Liver (tissue), 9 donors: Measurements from ENCODE around the gene SEC61B. TPM values are rescaled to one million over a fixed set of nuclear protein-coding genes. Genes with fewer than 3 reads are reported as not detected.

Experiments used
- DNase-seq: peaks from one replicate; pipeline ENCODE4 v3.0.0-alpha.2; 2017; ENCODE audit warnings: low spot score
- H3K27ac ChIP-seq, 2 donors: one replicate each; pipeline ENCODE4 v1.7.0; 2013; ENCODE audit warnings: inconsistent platforms in 2 of 2, low read length in 2 of 2, control low read depth in 1 of 2, low read depth in 1 of 2, mild to moderate bottlenecking in 1 of 2
- H3K27me3 ChIP-seq, 4 donors: one replicate each; pipeline versions ENCODE4 v1.6.1 to v1.7.0; 2013; ENCODE audit warnings: low read length in 3 of 4, inconsistent platforms in 1 of 4, mild to moderate bottlenecking in 1 of 4, moderate library complexity in 1 of 4; ENCODE audit not compliant: control insufficient read depth in 4 of 4, insufficient read depth in 4 of 4
- H3K36me3 ChIP-seq, 4 donors: one replicate each; pipeline versions ENCODE4 v1.6.1 to v1.7.0; 2013; ENCODE audit warnings: low read length in 3 of 4, mild to moderate bottlenecking in 3 of 4, low read depth in 1 of 4, moderate library complexity in 1 of 4; ENCODE audit not compliant: control insufficient read depth in 4 of 4, insufficient read depth in 3 of 4
- H3K4me1 ChIP-seq, 4 donors: one replicate each; pipeline versions ENCODE4 v1.6.1 to v1.7.0; 2013; ENCODE audit warnings: low read length in 3 of 4, mild to moderate bottlenecking in 3 of 4, moderate library complexity in 1 of 4; ENCODE audit not compliant: control insufficient read depth in 4 of 4, insufficient read depth in 4 of 4
- H3K4me3 ChIP-seq, 3 donors: one replicate each; pipeline versions ENCODE4 v1.6.1 to v1.7.0; 2013; ENCODE audit warnings: low read length in 3 of 3, control low read depth in 1 of 3, low read depth in 1 of 3, mild to moderate bottlenecking in 1 of 3
- H3K9ac ChIP-seq, 2 donors: one replicate each; pipeline ENCODE4 v1.7.0; 2013; ENCODE audit warnings: low read length in 2 of 2, mild to moderate bottlenecking in 2 of 2, moderate library complexity in 2 of 2, control low read depth in 1 of 2, low read depth in 1 of 2
- H3K9me3 ChIP-seq, 4 donors: one replicate each; pipeline versions ENCODE4 v1.6.1 to v1.7.0; 2013; ENCODE audit warnings: low read length in 3 of 4; ENCODE audit not compliant: control insufficient read depth in 4 of 4
- ATF3 ChIP-seq: IDR thresholded peaks from 2 replicates; pipeline ENCODE4 v1.6.1; 2016; ENCODE audit warnings: antibody characterized with exemption
- CTCF ChIP-seq: fragments of 150-350 bp; IDR thresholded peaks from 2 replicates; pipeline ENCODE4 v1.5.1; 2017; ENCODE audit warnings: improper control_type of control experiment, low read depth, low read length; ENCODE audit not compliant: missing input control
- EGR1 ChIP-seq, 2 donors: IDR thresholded peaks; 2 replicates each; pipeline ENCODE4 v1.6.1; 2016 to 2018; ENCODE audit warnings: antibody characterized with exemption in 2 of 2, low read depth in 2 of 2
- FOXA1 ChIP-seq: IDR thresholded peaks from 2 replicates; pipeline ENCODE4 v1.6.1; 2016; ENCODE audit warnings: antibody characterized with exemption
- FOXA2 ChIP-seq: IDR thresholded peaks from 2 replicates; pipeline ENCODE4 v1.6.1; 2016; ENCODE audit warnings: antibody characterized with exemption
- GABPA ChIP-seq, 2 donors: IDR thresholded peaks in 1 of 2; conservative IDR thresholded peaks in 1 of 2; 2 replicates each; pipeline ENCODE4 v1.6.1; 2016; ENCODE audit warnings: antibody characterized with exemption in 2 of 2, mild to moderate bottlenecking in 1 of 2, moderate library complexity in 1 of 2
- HNF4A ChIP-seq, 2 donors: conservative IDR thresholded peaks; 2 replicates each; pipeline ENCODE4 v1.6.1; 2016; ENCODE audit warnings: antibody characterized with exemption in 2 of 2, mild to moderate bottlenecking in 2 of 2
- HNF4G ChIP-seq: IDR thresholded peaks from 2 replicates; pipeline ENCODE4 v1.6.1; 2016; ENCODE audit warnings: antibody characterized with exemption
- JUND ChIP-seq, 2 donors: IDR thresholded peaks; 2 replicates each; pipeline ENCODE4 v1.6.1; 2016; ENCODE audit warnings: antibody characterized with exemption in 2 of 2
- MAX ChIP-seq: IDR thresholded peaks from 2 replicates; pipeline ENCODE4 v1.6.1; 2016; ENCODE audit warnings: antibody characterized with exemption
- NR2F2 ChIP-seq: IDR thresholded peaks from 2 replicates; pipeline ENCODE4 v1.6.1; 2016; ENCODE audit warnings: antibody characterized with exemption
- RAD21 ChIP-seq, 2 donors: IDR thresholded peaks; 2 replicates each; pipeline ENCODE4 v1.6.1; 2016; ENCODE audit warnings: antibody characterized with exemption in 2 of 2, mild to moderate bottlenecking in 2 of 2
- REST ChIP-seq: IDR thresholded peaks from 2 replicates; pipeline ENCODE4 v1.6.1; 2016; ENCODE audit warnings: antibody characterized with exemption, mild to moderate bottlenecking
- RXRA ChIP-seq, 2 donors: IDR thresholded peaks; 2 replicates each; pipeline ENCODE4 v1.6.1; 2017 to 2018; ENCODE audit warnings: antibody characterized with exemption in 2 of 2, mild to moderate bottlenecking in 1 of 2
- SP1 ChIP-seq: IDR thresholded peaks from 2 replicates; pipeline ENCODE4 v1.6.1; 2018; ENCODE audit warnings: antibody characterized with exemption, mild to moderate bottlenecking
- TAF1 ChIP-seq: conservative IDR thresholded peaks from 2 replicates; pipeline ENCODE4 v1.6.1; 2016; ENCODE audit warnings: antibody characterized with exemption, mild to moderate bottlenecking
- ZBTB33 ChIP-seq: IDR thresholded peaks from 2 replicates; pipeline ENCODE4 v1.6.1; 2016; ENCODE audit warnings: antibody characterized with exemption
- WGBS: extraction: QIAGEN DNeasy Blood & Tissue Kit; methylation state at CpG from one replicate; pipeline ENCODE4 v1.1.7; 2013; 5-methylcytosine and 5-hydroxymethylcytosine counted together
- polyA plus RNA-seq, 2 donors: library from polyadenylated mRNA; stranded (reverse) in 1 of 2; unstranded in 1 of 2; fragments of 200-250 nt in 1 of 2; fragments of >200 nt in 1 of 2; fragmentation: Nextera tagmentation in 1 of 2; extraction: Ambion mirVana in 1 of 2; gene quantifications; one replicate each; pipeline versions ENCODE4 v1.2.1 to v1.2.3, GENCODE V29; 2013 to 2015
- total RNA-seq, 2 donors: library from RNA; depleted of rRNA; stranded (reverse); fragments of >200 nt; gene quantifications; one replicate each; pipeline ENCODE4 v1.2.3, GENCODE V29; 2014
- donor health status: healthy.
- donor health status: healthy.
- donor health status: healthy.
- donor health status: healthy.
- donor health status: healthy.

Gene SEC61B
- total and polyA plus RNA-seq, 4 donors, result 84.1 to 431 (median 228) TPM

- TF ChIP-seq FOXA2, result no peak
- no peak for TF ChIP-seq ZBTB33
- TF ChIP-seq RAD21 (IDR thresholded peaks at IDR 0.05), result no peak
- TF ChIP-seq HNF4A (conservative IDR thresholded peaks at IDR 0.05), result no peak
- no peak for TF ChIP-seq GABPA (IDR thresholded peaks at IDR 0.05 in 1 of 2, conservative IDR thresholded peaks at IDR 0.05 in 1 of 2)
- no peak for TF ChIP-seq SP1
- no peak for TF ChIP-seq EGR1 (IDR thresholded peaks at IDR 0.05; ENCODE audit: low read depth in 2 of 2)
- TF ChIP-seq RXRA (IDR thresholded peaks at IDR 0.05), result no peak
- TF ChIP-seq REST, result no peak
- TF ChIP-seq NR2F2, result no peak
- no peak for TF ChIP-seq CTCF
- no peak for TF ChIP-seq FOXA1
- no peak for TF ChIP-seq ATF3
- TF ChIP-seq TAF1, result no peak
- TF ChIP-seq HNF4G, result no peak
- no peak for TF ChIP-seq JUND (IDR thresholded peaks at IDR 0.05)
- H3K9ac ChIP-seq, result no peak overlapping the region
- no peaks in the 10 kb centered on the region for H3K27me3 ChIP-seq
- no peak overlapping the region for H3K27ac ChIP-seq
- no peaks in the 10 kb centered on the region for H3K9me3 ChIP-seq
- no peak for DNase-seq
- peaks cover 0 to 8% (median 5%) of the 10 kb centered on the region in 4 donors for H3K4me1 ChIP-seq
- H3K36me3 ChIP-seq, result no peaks in the 10 kb centered on the region
- 65% methylated on average over 1 of the region's 1 CpG for WGBS
- no peak overlapping the region for H3K4me3 ChIP-seq
Observed at GRCh38 chr9:99255651-99256050, 33.6 kb downstream of the SEC61B start.

GRCh38 chr9:99257723-99258389 is 35.8 kb downstream of the SEC61B start:
- H3K27me3 ChIP-seq, result no peaks in the 10 kb centered on the region
- H3K9ac ChIP-seq, result no peak overlapping the region
- peak overlapping the region in 1 of 2 donors; percentile 95 for H3K27ac ChIP-seq
- H3K36me3 ChIP-seq, result no peaks in the 10 kb centered on the region
- H3K4me3 ChIP-seq, result no peak overlapping the region
- no peak for DNase-seq
- peaks cover 0 to 8% (median 5%) of the 10 kb centered on the region in 4 donors for H3K4me1 ChIP-seq
- 96% methylated on average over 8 of the region's 8 CpGs for WGBS
- H3K9me3 ChIP-seq, result no peaks in the 10 kb centered on the region
- TF ChIP-seq RXRA (IDR thresholded peaks at IDR 0.05) (no peak), GABPA (IDR thresholded peaks at IDR 0.05 in 1 of 2, conservative IDR thresholded peaks at IDR 0.05 in 1 of 2) (no peak), CTCF (no peak), FOXA2 (no peak), TAF1 (no peak), MAX (no peak), HNF4G (no peak), FOXA1 (no peak), REST (no peak)
